ENCODE data around the gene OR2V1. TPM values are rescaled to one million over a fixed set of nuclear protein-coding genes. Genes with fewer than 3 reads are reported as not detected.
"Not testable (repeated sequence)": the region's sequence is repeated elsewhere in the genome, so short reads cannot be mapped to it uniquely, and the experiment has no call there.

The OR2V1 gene
- total and polyA plus RNA-seq, 10 donors = not detected

DNA sequence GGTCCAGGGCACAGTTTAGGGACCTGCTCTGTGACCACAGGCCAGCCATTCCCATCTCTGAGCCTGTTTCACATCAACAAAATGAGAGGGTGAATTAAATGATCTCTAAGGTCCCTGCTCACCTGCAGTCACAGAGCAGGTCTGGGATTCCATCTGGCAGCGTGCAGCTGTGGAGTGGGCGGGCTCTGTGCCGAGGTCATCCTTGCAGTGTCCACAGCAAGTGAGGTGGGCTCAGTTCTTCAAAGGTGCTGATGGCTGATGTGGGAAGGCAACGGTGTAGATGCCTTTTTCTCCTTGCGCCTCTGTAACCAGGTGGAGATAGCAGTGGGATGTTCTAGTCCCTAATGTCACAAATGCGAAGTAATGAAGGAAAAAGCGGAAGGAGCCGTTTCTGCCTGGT is 11.9 kb downstream of the OR2V1 start:
- peaks cover 0 to 8% (median 0%) of the 10 kb centered on the region in 8 donors for H3K9me3 ChIP-seq
- WGBS, 5 donors = 84 to 92% (median 91%) methylated on average over 8 of the region's 8 CpGs
- no peak for TF ChIP-seq POLR2AphosphoS5 (IDR thresholded peaks at IDR 0.05)
- TF ChIP-seq POLR2A (IDR thresholded peaks at IDR 0.05) = no peak
- TF ChIP-seq, protein P1, sequence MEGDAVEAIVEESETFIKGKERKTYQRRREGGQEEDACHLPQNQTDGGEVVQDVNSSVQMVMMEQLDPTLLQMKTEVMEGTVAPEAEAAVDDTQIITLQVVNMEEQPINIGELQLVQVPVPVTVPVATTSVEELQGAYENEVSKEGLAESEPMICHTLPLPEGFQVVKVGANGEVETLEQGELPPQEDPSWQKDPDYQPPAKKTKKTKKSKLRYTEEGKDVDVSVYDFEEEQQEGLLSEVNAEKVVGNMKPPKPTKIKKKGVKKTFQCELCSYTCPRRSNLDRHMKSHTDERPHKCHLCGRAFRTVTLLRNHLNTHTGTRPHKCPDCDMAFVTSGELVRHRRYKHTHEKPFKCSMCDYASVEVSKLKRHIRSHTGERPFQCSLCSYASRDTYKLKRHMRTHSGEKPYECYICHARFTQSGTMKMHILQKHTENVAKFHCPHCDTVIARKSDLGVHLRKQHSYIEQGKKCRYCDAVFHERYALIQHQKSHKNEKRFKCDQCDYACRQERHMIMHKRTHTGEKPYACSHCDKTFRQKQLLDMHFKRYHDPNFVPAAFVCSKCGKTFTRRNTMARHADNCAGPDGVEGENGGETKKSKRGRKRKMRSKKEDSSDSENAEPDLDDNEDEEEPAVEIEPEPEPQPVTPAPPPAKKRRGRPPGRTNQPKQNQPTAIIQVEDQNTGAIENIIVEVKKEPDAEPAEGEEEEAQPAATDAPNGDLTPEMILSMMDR (IDR thresholded peaks at IDR 0.05 in 8 of 11, conservative IDR thresholded peaks at IDR 0.05 in 3 of 11) = no peak
- no peak overlapping the region for H3K4me3 ChIP-seq
- no peak overlapping the region for H3K27ac ChIP-seq
- H3K27me3 ChIP-seq (replicated peaks in 1 of 7) = peaks cover 3 to 96% (median 42%) of the 10 kb centered on the region in 7 donors
- no peak for DNase-seq
- intact Hi-C loops (cut with DNase I; ENCODE audit: low total_unique reads) = no loop called here
- H3K36me3 ChIP-seq = no peaks in the 10 kb centered on the region
- H3K4me1 ChIP-seq = peaks cover 0 to 20% (median 8%) of the 10 kb centered on the region in 6 donors

DNA sequence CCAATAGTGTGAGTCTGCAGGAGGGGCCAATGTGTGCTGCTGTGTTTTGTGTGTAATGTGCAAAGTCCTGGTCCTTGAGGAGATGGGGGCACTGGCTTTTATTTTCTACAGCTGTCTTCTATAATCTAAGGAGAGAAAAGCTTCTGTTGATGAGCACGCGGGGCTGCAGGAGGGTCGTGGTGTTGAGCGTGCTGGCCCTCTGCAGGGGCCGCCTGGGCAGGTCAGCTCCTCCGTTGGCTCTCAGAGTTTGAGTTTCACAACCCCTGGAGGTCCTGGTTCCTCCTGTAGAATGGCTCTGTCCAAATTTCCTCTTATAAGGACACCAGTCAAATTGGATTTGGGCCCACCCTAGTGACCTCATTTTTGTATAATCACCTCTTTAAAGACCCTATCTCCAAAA is 12.6 kb downstream of the OR2V1 start:
- Histone ChIP-seq H3K27ac (no peak overlapping the region), H3K9me3 (peaks cover 0 to 11% (median 0%) of the 10 kb centered on the region in 8 donors), H3K4me3 (no peak overlapping the region), H3K27me3 (replicated peaks in 1 of 7) (peaks cover 3 to 98% (median 42%) of the 10 kb centered on the region in 7 donors), H3K36me3 (no peaks in the 10 kb centered on the region), H3K4me1 (peaks cover 0 to 20% (median 8%) of the 10 kb centered on the region in 6 donors)
- TF ChIP-seq, protein P1 (IDR thresholded peaks at IDR 0.05 in 8 of 11, conservative IDR thresholded peaks at IDR 0.05 in 3 of 11) = no peak
- no peak for TF ChIP-seq POLR2AphosphoS5 (IDR thresholded peaks at IDR 0.05)
- no peak for TF ChIP-seq POLR2A (IDR thresholded peaks at IDR 0.05)
- WGBS, 5 donors = 81 to 90% (median 88%) methylated on average over 6 of the region's 6 CpGs
- intact Hi-C loops (cut with DNase I; ENCODE audit: low total_unique reads) = no loop called here
- peak; percentile 50 for DNase-seq

DNA sequence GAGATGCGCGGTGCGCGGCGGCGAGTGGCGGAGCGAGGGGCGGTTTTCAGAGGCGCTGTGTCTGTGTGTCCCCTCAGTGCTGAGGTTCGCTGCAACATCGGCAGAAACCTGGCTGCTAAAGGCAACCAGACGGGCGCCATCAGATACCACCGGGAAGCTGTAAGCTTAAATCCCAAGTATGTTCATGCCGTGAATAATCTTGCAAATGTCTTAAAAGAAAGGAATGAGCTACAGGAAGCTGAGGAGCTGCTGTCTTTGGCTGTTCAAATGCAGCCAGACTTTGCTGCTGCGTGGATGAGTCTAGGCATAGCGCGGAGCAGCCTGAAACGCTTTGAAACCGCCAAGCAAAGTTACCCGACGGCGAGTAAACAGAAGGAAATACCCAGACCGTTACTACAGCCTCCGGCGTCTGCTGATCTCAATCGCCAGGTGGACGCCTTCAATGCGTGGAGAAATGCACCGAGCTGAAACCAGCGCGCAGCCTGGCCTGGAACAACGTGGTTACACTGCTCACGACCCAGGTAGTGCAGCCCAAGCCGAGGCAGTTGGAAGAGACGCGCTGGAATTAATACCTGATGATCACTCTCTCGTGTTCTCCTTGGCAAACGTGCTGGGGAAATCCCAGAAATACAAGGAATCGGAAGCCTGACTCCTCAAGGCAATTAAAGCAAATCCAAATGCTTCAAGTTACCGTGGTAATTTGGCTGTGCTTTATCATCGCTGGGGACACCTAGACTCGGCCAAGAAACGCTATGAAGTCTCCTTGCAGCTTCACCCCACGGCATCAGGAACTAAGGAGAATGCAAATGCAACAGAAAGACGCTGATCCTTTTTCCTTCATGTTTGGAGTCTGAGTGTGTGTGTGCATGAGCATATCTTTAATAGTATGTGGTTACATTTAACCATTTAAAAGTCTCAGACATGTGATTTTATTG is 15.9 kb downstream of the OR2V1 start:
- no peak overlapping the region for H3K27ac ChIP-seq
- no peak for DNase-seq
- intact Hi-C loops (cut with DNase I; ENCODE audit: low total_unique reads) = no loop called here
- H3K4me1 ChIP-seq = peaks cover 0 to 14% (median 0%) of the 10 kb centered on the region in 6 donors
- TF ChIP-seq POLR2AphosphoS5 (IDR thresholded peaks at IDR 0.05) (no peak), POLR2A (IDR thresholded peaks at IDR 0.05) (no peak)
- TF ChIP-seq, protein P1 (IDR thresholded peaks at IDR 0.05 in 8 of 11, conservative IDR thresholded peaks at IDR 0.05 in 3 of 11) = no peak
- no peak overlapping the region for H3K4me3 ChIP-seq
- WGBS, 5 donors = 9 to 20% (median 12%) methylated on average over 41 to 47 of the region's 47 CpGs
- no peaks in the 10 kb centered on the region for H3K36me3 ChIP-seq
- H3K27me3 ChIP-seq (replicated peaks in 1 of 7) = peaks cover 3 to 98% (median 40%) of the 10 kb centered on the region in 7 donors
- H3K9me3 ChIP-seq = peaks cover 0 to 11% (median 0%) of the 10 kb centered on the region in 8 donors

DNA sequence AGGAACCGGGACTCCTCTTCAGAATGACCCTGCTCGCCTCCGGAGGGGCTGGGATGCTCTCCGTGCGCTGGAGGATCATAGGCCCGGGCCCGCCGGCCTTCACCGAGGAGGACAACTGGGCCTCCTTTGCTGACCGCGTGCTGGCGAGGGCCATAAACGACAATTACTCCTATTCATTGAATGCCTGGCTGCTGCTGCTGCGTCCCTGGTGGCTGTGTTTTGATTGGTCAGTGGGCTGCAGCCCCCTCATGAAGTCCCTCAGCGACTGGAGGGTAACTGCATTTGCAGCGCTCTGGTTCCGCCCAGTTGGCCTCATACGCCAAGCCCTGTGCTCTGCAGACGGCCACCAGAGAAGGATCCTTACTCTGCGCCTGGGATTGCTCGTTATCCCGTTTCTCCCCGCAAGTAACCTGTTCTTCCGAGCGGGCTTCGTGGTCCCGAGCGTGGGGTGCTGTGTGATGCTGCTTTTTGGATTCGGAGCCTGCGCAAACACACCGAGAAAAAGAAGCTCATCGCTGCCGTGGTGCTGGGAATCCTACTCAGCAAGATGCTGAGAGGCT is 16.6 kb downstream of the OR2V1 start:
- intact Hi-C loops (cut with DNase I; ENCODE audit: low total_unique reads) = no loop called here
- H3K36me3 ChIP-seq = no peaks in the 10 kb centered on the region
- WGBS, 5 donors = 46 to 51% (median 47%) methylated on average over 5 to 33 of the region's 33 CpGs
- H3K27me3 ChIP-seq (replicated peaks in 1 of 7) = peaks cover 6 to 98% (median 40%) of the 10 kb centered on the region in 7 donors
- H3K27ac ChIP-seq = no peak overlapping the region
- no peak for DNase-seq
- TF ChIP-seq POLR2AphosphoS5 (IDR thresholded peaks at IDR 0.05) (no peak), POLR2A (IDR thresholded peaks at IDR 0.05) (no peak)
- TF ChIP-seq, protein P1 (IDR thresholded peaks at IDR 0.05 in 8 of 11, conservative IDR thresholded peaks at IDR 0.05 in 3 of 11) = no peak
- H3K9me3 ChIP-seq = peaks cover 0 to 11% (median 0%) of the 10 kb centered on the region in 8 donors
- peaks cover 0 to 14% (median 0%) of the 10 kb centered on the region in 6 donors for H3K4me1 ChIP-seq
- H3K4me3 ChIP-seq = no peak overlapping the region

DNA sequence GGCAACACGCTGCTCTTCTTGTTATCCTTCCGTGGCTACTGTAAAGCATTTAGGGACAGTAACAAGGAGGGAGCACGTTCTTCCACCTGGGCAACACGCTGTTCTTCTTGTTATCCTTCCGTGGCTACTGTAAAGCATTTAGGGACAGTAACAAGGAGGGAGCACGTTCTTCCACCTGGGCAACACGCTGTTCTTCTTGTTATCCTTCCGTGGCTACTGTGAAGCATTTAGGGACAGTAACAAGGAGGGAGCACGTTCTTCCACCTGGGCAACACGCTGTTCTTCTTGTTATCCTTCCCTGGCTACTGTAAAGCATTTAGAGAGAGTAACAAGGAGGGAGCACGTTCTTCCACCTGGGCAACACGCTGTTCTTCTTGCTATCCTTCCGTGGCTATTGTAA is 17.4 kb downstream of the OR2V1 start:
- H3K4me3 ChIP-seq; H3K36me3 ChIP-seq; DNase-seq; intact Hi-C loops (cut with DNase I; ENCODE audit: low total_unique reads); H3K27ac ChIP-seq: not testable (repeated sequence)
- WGBS, 5 donors = 86 to 92% (median 86%) methylated on average over 4 to 12 of the region's 13 CpGs
- Histone ChIP-seq H3K4me1 (peaks cover 0 to 14% (median 0%) of the 10 kb centered on the region in 6 donors), H3K9me3 (peaks cover 0 to 11% (median 0%) of the 10 kb centered on the region in 8 donors), H3K27me3 (replicated peaks in 1 of 7) (peaks cover 6 to 98% (median 43%) of the 10 kb centered on the region in 7 donors)
